DMS 273 (cell line): ENCODE measurements around the gene ALOX15B.
A peak's percentile ranks its signal among the peaks of the same experiment; 100 is the strongest.
"Not testable (repeated sequence)": the region's sequence is repeated elsewhere in the genome, so short reads cannot be mapped to it uniquely, and the experiment has no call there.

Experiments used
- DNase-seq: peaks from one replicate; lab custom pipeline; 2025; ENCODE audit not compliant: unreplicated experiment; lab: John Stamatoyannopoulos, UW

The ALOX15B gene

GRCh38 chr17:8012996-8013640 is 25.7 kb upstream of the ALOX15B start:
- no peak for DNase-seq

- DNase-seq = no peak
Measured at GRCh38 chr17:8013731-8014557, 24.9 kb upstream of the ALOX15B start.

DNA sequence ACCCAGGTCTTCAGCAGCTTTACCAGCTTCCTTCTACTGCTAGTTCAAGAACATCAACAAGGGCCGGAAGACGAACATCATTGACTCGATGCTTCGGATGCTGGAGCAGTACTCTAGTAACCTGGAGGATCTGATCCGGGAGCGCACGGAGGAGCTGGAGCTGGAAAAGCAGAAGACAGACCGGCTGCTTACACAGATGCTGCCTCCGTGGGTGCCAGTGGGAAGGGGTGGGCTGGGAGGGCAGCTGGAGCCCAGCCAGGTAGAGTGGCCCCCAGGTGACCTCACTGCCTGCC is 24.4 kb upstream of the ALOX15B start:
- DNase-seq = no peak

DNA sequence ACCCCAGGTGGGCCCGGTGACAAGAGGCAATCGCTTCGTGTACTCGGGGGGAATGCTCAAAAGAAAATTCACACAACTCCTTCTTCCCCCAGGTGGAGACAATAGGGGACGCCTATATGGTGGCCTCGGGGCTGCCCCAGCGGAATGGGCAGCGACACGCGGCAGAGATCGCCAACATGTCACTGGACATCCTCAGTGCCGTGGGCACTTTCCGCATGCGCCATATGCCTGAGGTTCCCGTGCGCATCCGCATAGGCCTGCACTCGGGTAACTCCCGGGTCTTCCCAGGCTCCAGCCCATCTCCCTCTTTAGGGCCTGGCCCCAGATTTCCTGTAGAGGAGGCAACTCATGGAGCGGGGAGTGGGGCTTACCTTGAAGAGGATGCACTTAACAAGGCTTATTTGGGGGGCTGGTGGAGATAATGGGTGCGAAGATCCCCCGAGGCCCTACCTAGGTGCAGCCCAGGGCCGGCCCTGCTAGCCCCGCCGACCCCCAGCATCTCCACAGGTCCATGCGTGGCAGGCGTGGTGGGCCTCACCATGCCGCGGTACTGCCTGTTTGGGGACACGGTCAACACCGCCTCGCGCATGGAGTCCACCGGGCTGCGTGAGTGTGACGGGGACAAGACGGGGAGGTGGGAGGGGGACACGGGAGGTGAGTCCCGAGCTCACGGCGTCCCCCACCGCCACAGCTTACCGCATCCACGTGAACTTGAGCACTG is 23.5 kb upstream of the ALOX15B start:
- DNase-seq = no peak

- DNase-seq = peak; percentile 32
Measured at GRCh38 chr17:8015957-8016631, 22.8 kb upstream of the ALOX15B start.

- peak; percentile 71 for DNase-seq
Measured at GRCh38 chr17:8016632-8017424, 22.0 kb upstream of the ALOX15B start.

DNA sequence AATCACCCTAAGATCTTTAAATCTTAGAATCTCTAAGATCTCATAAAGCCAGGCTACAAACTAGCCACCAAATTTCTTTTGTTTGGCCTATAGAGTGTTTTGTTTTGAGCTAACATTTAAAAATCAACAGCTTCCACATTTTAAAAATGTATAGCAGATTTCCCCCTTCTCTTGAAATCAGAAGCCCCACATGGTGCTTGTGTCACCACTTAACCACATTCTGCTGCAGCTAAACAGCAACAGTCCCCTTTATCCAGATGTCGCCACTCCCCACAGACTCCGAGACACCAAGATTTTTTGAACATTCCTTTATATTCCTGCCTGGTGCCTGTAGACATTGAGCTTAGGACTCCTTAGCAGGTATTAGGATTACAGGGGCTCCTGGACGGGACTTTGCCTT is 20.4 kb upstream of the ALOX15B start:
- DNase-seq = no peak

DNA sequence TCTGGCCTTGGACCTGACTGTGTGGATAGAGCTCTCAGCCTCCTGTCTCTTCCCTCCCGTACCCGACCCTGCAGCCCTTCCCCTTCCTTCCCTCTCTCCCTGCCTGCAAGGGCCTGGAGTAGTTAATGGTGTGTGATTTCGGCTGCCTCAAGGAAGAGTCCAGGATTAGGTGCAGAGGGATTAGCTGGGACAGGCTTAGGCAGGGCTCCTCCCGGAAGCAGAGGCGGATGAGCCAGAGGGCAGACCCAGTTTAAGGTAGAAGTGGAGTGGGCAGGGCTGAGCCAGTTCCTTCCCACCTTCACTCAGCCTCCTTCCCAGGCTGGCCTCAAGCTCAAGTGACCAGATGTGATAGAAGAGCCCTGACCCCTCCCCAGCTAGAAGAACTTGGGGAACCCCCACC is 19.7 kb upstream of the ALOX15B start:
- DNase-seq = no peak

DNA sequence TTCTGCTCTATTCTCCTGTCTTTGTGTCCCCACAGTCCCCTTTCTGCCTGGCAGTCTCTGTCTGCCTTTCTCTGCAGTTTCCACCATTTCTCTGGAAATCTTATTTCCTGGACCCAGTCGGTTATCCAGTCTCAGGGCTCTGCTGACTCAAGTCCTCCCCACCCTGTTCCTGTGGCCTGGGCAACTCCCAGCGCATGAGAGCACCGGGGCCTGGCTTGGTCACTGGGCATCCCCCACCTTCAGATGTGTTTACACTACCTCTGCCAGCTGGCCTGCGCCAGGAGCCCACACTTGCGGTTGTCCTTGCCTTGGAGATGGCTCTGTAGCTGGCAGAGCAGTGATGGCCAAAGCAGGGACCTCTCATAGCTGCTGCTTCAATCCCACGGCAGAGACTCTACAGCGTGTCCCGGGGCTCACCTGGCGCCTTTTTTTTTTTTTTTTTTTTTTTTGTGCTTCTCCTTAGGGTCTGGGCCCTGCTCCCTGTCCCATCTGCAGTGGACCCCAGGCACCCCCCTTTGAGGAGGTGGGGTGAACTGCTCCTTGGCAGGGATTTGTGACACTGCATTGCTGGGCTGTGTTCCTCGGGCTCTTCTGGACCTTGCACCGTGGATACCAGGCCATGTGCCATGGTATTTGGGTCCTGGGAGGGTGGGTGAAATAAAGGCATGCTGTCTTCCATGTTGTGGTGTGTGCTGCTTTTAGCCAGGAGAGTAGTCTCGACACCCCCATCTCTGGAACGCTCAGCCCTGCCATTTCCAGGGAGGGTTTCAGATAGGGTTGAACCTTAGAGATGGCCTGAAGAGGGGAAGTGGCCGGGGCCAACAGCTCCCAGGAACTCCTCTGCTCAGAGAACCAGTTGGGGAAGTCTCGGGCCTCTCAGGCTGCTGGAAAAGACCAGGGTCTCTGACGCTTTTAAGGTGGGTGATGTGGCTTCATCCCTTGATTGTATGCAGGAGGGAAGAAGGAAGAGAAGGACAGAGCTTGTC is 18.9 kb upstream of the ALOX15B start:
- no peak for DNase-seq

- peak; percentile 10 for DNase-seq
Measured at GRCh38 chr17:8020776-8021564, 17.9 kb upstream of the ALOX15B start.

DNA sequence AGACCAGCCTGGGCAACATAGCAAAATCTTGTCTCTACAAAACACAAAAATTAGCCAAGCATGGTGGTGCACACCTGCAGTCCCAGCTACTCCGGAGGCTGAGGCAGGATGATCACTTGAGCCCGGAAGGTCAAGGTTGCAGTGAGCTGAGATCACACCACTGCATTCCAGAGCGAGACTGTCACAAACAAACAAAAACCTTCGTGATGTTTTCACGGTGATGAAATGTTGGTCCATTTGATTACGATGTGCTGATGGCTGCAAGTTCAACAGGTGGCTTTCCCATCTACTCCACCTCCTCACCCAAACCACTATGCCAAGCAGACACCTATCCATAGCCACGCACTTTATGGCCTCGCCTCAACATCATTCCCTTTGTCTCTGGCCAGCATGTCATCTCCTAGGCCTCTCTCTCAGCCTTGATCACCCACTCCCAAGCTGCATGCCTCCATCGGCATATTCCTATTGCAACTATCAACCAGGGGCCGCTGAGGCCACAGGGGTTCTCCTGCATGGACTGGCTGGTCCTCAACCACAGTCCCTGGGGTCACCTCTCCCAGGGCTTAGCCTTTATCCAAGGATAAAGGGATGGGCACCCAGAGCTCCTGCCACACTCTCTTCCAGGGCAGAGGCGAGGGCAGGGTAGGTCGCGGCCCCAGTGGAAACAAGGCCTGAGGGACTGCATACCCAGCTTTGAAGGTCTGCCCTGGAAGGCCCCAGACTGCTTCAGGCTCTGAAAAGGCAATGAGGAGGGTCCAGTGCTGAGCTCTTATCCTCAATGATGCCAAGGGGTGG is 17.1 kb upstream of the ALOX15B start:
- no peak for DNase-seq

DNA sequence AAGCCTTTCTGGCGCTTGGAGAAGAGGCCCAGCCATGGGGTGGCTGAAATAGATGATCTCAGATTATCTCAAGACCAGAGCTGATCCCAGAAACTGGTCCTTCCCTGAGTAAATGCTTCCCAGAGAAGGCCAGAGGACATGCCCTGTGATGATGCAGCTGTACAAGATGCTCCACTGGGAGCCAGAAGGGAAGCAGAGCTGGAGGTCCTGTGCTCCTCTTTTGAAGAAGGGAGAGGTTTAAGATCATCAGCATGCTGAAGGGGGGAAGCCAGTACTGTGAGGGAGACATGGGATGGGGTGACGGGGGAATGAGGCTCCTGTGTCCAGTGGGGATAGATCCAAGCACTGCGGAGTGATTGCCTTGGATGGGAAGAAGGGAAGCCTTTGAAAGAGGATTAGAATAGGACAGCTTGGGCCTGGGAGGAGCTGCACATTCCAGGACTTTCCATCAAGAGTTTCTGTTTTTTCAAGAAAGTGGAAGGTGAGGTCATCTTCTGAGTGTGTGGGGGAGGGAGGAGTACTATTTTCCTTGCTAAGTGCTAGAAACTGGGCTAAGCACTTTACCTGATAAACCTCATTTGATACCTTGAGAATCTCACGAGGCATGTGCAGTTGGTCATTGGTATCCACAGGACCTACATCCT is 16.4 kb upstream of the ALOX15B start:
- no peak for DNase-seq

GRCh38 chr17:8024161-8024560 is 14.7 kb upstream of the ALOX15B start:
- DNase-seq = not testable (repeated sequence)

- no peak for DNase-seq
Measured at GRCh38 chr17:8025176-8025911, 13.5 kb upstream of the ALOX15B start.

DNA sequence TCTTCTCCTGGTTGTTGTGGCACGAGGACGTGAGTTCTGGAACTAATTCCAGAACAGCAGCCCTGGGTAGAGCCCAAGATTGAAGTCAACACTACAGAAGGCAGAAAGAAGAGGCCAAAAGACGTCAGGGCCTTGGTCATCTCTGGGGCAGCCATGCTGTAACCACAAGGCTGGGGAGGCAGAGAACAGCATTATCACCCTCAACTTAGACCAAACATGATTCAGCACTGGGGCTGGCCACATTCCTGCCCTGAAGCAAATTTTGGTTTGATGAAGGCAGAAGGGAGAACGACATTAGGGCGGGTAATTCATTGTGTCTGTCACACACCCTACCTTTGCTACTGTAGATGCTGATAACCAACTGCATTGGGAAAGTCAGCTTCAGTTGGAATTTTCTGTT is 9.7 kb upstream of the ALOX15B start:
- DNase-seq = no peak

DNA sequence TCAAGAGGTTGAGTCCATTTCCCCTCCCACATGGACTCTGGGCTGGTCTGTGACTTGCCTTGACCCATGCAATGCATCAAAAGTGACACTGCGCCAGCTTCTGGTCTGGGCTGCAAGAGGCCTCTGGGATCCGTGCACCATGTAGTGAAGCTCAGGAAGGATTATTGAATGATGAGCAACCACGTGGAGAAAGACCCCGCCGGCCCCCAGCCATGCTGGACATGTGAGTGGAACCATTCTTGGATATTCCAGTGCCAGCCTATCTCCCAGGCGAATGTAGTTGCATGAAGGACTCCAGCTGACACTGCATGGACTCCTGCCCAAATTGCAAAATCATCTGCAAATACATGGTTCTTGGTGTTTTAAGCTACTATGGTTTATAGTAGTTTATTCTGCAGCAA is 7.6 kb upstream of the ALOX15B start:
- DNase-seq = no peak

DNA sequence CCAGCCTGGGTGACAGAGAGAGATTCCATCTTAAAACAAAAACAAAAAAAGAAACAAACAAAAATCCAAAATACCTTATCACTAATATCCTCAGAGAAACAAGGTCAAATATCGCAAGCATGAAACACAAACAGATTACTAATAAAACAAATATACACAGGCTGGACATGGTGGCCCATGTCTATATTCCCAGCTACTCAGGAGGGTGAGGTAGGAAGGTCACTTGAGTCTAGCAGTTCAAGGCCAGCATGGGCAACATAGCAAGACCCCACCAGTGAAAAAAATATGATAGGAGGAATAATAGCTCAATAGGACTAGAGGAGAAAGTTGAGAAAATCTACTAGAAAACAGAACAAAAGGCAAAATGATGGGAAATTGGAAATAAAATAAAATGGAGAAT is 6.9 kb upstream of the ALOX15B start:
- no peak for DNase-seq
